Osteoblast (primary cell): ENCODE measurements around the gene FBLIM1. TPM values are rescaled to one million over a fixed set of nuclear protein-coding genes. Genes with fewer than 3 reads are reported as not detected.

Source experiments
- DNase-seq: peaks from one replicate; pipeline ENCODE4 v3.0.0; 2011; ENCODE audit warnings: low spot score, mixed read lengths; ENCODE audit not compliant: insufficient read length; ENCODE audit errors: missing footprints
- H2AFZ ChIP-seq: 2 replicates; pipeline ENCODE4 v1.6.0; 2011; ENCODE audit warnings: mild to moderate bottlenecking, low read length
- H3K27ac ChIP-seq: 2 replicates; pipeline ENCODE4 v1.5.1; 2011; ENCODE audit warnings: mild to moderate bottlenecking, low read depth, low read length, moderate library complexity
- H3K27me3 ChIP-seq: 2 replicates; pipeline ENCODE4 v1.6.0; 2012; ENCODE audit warnings: mild to moderate bottlenecking, control low read depth, inconsistent platforms, low read length, moderate library complexity; ENCODE audit not compliant: insufficient read depth
- H3K36me3 ChIP-seq: 2 replicates; pipeline ENCODE4 v1.5.1; 2011; ENCODE audit warnings: mild to moderate bottlenecking, low read length, control low read depth, moderate library complexity; ENCODE audit not compliant: insufficient read depth
- H3K4me1 ChIP-seq: 2 replicates; pipeline ENCODE4 v1.5.1; 2011; ENCODE audit warnings: mild to moderate bottlenecking, low read length, control low read depth, moderate library complexity; ENCODE audit not compliant: insufficient read depth
- H3K4me2 ChIP-seq: 2 replicates; pipeline ENCODE4 v1.6.0; 2011; ENCODE audit warnings: mild to moderate bottlenecking, low read length; ENCODE audit not compliant: insufficient read depth
- H3K4me3 ChIP-seq: fragments of 200-600 bp; sonication (generic); 3 replicates; pipeline ENCODE4 v1.5.1; 2012; ENCODE audit warnings: mild to moderate bottlenecking, low read length, inconsistent platforms; ENCODE audit not compliant: insufficient read depth
- H3K79me2 ChIP-seq: 2 replicates; pipeline ENCODE4 v1.6.0; 2012; ENCODE audit warnings: mild to moderate bottlenecking, low read length, control low read depth, inconsistent platforms; ENCODE audit not compliant: insufficient read depth
- H3K9me3 ChIP-seq: 2 replicates; pipeline ENCODE4 v1.5.1; 2011; ENCODE audit warnings: low read depth, low read length, control low read depth
- H4K20me1 ChIP-seq: 2 replicates; pipeline ENCODE4 v1.6.0; 2012; ENCODE audit warnings: mild to moderate bottlenecking, low read length, control low read depth; ENCODE audit not compliant: insufficient read depth
- CTCF ChIP-seq: IDR thresholded peaks from 2 replicates; pipeline ENCODE4 v1.5.1; 2011; ENCODE audit warnings: mild to moderate bottlenecking, low read depth, low read length, moderate library complexity; ENCODE audit errors: extremely low read depth
- total RNA-seq: library from RNA; depleted of rRNA; stranded (reverse); fragments of >200 nt; gene quantifications from 2 replicates; pipeline ENCODE4 v1.2.3, GENCODE V29; 2012

The FBLIM1 gene
- total RNA-seq, 1 donor = 121 TPM

GRCh38 chr1:15756143-15757015, 2.2 kb upstream of the FBLIM1 start:
- Histone ChIP-seq H3K4me2 (no peak overlapping the region), H2AFZ (no peak overlapping the region), H3K27ac (no peak overlapping the region), H3K4me3 (no peak overlapping the region), H3K79me2 (peaks cover 21% of the 10 kb centered on the region), H3K4me1 (peaks cover 26% of the 10 kb centered on the region), H4K20me1 (peaks cover 2% of the 10 kb centered on the region), H3K36me3 (no peaks in the 10 kb centered on the region), H3K9me3 (no peaks in the 10 kb centered on the region), H3K27me3 (no peaks in the 10 kb centered on the region)
- no peak for TF ChIP-seq CTCF
- peak; percentile 82 for DNase-seq

GRCh38 chr1:15757016-15757543, 1.5 kb upstream of the FBLIM1 start:
- peaks cover 3% of the 10 kb centered on the region for H3K36me3 ChIP-seq
- peaks cover 27% of the 10 kb centered on the region for H3K79me2 ChIP-seq
- DNase-seq = peak; percentile 79
- no peak overlapping the region for H3K4me3 ChIP-seq
- H3K27me3 ChIP-seq = no peaks in the 10 kb centered on the region
- H3K4me1 ChIP-seq = peaks cover 32% of the 10 kb centered on the region
- H3K27ac ChIP-seq = no peak overlapping the region
- TF ChIP-seq CTCF = no peak
- peaks cover 7% of the 10 kb centered on the region for H4K20me1 ChIP-seq
- no peak overlapping the region for H2AFZ ChIP-seq
- H3K9me3 ChIP-seq = no peaks in the 10 kb centered on the region
- H3K4me2 ChIP-seq = no peak overlapping the region

- Histone ChIP-seq H2AFZ (peak overlapping the region; percentile 56), H3K9me3 (no peaks in the 10 kb centered on the region), H4K20me1 (peaks cover 12% of the 10 kb centered on the region), H3K36me3 (peaks cover 3% of the 10 kb centered on the region), H3K4me1 (peaks cover 35% of the 10 kb centered on the region), H3K4me2 (peak overlapping the region; percentile 84), H3K4me3 (peak overlapping the region; percentile 83), H3K27me3 (no peaks in the 10 kb centered on the region), H3K27ac (no peak overlapping the region), H3K79me2 (peaks cover 34% of the 10 kb centered on the region)
- TF ChIP-seq CTCF = no peak
- DNase-seq = peak; percentile 86
Measured at GRCh38 chr1:15757575-15758342, 836 bp upstream of the FBLIM1 start.
